GM18499 (cell line): ENCODE results near the gene SLC34A1.

Source experiments
- ATAC-seq: cut with Tn5 transposase; IDR thresholded peaks from one replicate; pipeline ENCODE4 v1.9.1; 2021; ENCODE audit warnings: moderate number of reproducible peaks; ENCODE audit not compliant: insufficient read depth, unreplicated experiment

The SLC34A1 gene

GRCh38 chr5:177383181-177383580 lies 1.1 kb upstream of the SLC34A1 start:
- ATAC-seq = no peak

DNA sequence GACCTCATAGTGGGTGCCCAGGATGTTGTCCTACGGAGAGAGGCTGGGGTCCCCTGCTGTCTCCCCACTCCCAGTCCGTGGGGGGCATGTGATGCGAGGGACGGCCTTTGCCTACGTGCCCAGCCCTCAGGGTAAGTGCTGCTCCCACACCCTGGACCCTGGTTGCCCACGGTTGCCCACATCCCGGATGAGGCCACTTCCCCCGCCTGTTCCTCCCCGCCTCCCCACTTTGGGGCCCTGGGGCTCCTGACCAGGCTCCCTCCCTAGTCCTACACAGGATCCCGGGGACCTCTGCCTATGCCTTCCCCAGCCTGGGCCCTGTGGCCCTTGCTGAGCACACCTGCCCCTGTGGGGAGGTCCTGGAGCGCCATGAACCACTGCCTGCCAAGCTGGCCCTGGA lies 1.5 kb downstream of the SLC34A1 start:
- no peak for ATAC-seq

- ATAC-seq = no peak
Observed at GRCh38 chr5:177386542-177386941, 2.3 kb downstream of the SLC34A1 start.

- no peak for ATAC-seq
Observed at GRCh38 chr5:177387405-177387804, 3.2 kb downstream of the SLC34A1 start.

- ATAC-seq = no peak
Observed at GRCh38 chr5:177388521-177389052, 4.4 kb downstream of the SLC34A1 start.

GRCh38 chr5:177389241-177390169 lies 5.3 kb downstream of the SLC34A1 start:
- no peak for ATAC-seq

- ATAC-seq = no peak
Observed at GRCh38 chr5:177390363-177391300, 6.4 kb downstream of the SLC34A1 start.

DNA sequence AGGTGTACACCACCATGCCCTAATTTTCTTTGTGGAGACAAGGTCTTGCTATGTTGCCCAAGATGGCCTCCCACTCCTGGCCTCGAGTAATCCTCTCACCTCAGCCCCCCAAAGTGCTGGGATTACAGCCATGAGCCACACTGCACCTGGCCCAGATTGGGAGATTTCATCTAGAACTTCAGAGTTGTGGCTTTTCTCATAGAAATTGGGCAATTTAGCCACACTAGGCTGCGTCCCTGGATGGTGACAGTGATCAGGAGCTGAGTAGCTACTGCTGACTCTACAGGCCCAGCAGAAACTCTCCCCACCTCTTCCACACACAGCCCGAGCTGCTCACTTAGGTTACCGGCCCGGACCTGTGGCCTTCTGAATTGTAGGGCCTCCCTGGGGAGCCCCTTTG lies 8.5 kb downstream of the SLC34A1 start:
- ATAC-seq = no peak

- no peak for ATAC-seq
Observed at GRCh38 chr5:177393206-177393765, 9.1 kb downstream of the SLC34A1 start.

GRCh38 chr5:177393990-177394389 lies 9.8 kb downstream of the SLC34A1 start:
- no peak for ATAC-seq

DNA sequence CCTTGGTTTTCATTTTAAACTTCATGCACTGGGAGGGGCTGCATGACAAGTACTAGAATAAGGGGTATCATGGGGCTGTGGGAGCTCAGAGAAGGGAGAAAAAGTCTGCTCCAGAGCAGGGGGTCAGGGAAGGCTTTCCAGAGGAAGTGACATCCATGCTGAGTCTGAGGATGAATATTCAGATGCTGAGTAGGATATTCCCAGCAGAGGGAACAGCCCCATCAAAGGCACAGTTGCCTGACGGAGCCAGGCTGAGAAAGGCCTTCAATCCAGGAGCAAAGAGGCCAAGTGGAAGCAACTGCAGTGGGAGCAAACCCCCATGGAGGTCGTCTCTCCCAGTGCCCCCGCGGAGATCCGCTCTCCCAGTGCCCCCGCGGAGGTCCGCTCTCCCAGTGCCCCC lies 11.8 kb downstream of the SLC34A1 start:
- no peak for ATAC-seq

DNA sequence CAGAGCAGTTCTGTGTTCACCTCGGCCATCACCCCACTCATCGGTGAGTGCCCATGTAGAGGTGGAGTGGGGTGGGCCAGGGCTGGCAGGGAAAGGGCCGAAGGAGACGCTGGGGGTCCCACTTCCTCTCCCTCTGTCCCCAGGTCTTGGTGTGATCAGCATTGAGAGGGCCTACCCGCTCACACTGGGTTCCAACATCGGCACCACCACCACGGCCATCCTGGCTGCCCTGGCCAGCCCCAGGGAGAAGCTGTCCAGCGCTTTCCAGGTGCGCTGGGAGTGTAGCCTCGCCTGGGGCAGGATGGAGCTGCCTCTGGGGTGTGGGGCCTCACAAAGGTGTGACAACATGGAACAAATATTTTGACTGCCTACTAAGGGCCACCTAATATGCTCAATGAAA lies 12.6 kb downstream of the SLC34A1 start:
- ATAC-seq = no peak

- no peak for ATAC-seq
Observed at GRCh38 chr5:177397875-177398390, 13.7 kb downstream of the SLC34A1 start.

DNA sequence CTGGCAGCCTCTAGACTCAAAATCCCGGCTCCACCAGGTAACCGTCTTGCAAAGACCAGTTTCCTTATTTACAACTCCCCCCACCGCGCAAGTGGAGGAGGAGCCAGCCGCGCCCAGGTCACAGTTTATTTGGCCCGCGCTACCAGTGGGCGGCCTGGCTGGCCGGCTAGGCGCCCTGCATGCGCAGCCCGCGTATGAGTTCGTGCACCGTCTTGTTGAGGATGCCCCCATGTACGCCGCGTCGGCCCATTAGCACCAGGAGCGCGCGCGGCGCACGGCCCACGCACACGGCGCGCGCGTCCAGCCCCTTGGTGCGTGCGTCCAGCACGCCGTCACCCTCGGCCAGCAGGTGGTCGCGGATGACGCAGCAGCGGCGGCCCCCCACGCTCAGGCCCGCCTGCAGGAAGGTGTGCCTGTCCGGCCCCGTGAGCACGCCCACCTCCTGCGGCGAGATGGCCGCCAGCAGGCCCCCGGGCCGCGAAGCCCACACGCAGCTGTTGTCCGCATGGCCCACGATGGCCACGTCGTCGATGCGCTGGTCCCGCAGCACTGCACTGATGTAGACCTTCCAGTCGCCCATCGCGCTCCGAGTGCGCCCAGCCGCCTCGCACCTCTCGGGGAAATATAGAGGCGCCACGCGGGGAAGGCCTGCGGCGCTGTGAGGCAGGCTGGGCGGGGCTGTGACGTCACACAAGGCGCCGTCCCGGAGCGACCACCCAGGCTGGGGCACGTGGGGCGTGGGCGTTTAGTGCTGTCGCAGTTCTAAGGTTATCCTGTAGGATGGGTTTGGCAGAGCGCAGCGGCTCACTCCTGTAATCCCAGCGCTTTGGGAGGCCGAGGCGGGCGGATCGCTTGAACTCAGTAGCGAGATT lies 16.0 kb downstream of the SLC34A1 start, which contains the start of gene PFN3:
TSS of gene PFN3 (minus strand) at position 665 of the 872 bp plus-strand sequence. CDS start at position 580, 85 bp downstream.
- ATAC-seq = no peak

DNA sequence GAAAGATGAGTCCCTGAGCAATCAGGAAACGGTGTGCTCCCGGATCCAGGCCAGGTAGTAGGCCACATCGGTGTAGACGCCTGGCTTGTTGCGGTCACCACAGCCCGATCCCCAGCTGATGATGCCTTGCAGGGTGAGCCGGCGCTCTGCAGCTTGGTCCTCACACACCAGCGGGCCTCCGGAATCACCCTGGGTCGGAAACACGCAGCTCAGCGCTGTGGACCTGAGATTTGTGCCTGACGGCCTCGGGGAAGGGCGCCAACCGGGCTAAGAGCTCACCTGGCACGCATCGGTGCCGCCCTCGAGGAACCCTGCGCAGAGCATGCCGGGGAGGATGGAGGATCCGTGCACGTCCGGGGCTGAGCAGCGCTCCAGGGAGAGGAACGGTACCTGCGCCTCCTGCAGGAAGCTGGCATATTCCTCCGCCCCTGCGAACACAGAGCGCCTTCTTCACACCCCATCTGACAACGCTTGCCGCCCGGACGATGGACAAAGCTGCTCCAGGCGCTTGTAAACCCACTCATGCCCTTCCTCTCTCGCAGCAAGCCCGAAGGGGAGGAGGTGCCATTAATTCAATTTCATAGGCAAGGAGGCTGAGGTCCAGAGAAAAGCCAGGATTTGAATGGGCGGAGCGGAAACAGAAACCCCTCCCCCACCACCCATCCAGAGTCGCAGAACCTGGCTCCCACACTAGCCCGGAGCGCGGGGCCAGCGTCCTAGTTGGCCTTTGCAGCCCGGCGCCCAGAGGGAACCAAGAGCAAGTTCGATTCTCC lies 18.2 kb downstream of the SLC34A1 start:
- no peak for ATAC-seq

DNA sequence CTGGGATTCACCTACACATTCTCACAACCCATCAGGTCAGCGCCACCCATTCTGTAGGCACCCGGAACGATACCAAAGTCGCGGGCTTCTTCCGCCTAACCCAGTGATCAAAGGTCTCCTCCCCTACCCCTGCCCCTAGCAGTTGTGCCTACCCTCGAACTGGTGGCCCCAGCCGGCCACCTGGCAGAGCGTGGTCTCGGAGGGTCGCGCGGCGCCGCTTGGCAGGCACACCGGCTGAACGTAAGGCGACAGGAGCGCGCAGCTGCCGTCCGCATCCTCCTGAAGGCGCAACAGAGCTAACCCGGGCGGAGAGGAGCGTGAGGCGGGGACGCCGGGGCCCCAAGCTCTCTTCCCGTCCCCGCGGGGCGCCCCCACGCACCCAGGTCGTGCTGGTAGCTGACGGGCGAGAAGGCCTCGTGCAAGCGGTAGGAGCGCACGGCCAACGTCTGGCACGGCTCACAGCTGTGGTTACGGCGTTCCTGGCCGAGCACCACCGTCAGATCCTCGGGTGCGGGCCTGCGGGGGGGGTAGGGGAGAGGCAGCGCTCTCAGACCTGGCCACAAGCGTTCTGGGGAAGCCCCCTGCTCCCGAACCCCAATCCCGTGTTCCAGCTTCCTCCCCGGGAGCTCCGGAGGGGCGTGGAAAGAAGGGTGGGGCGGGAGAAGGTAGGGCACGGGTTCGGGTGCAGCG lies 19.0 kb downstream of the SLC34A1 start:
- peak; percentile 18 for ATAC-seq

DNA sequence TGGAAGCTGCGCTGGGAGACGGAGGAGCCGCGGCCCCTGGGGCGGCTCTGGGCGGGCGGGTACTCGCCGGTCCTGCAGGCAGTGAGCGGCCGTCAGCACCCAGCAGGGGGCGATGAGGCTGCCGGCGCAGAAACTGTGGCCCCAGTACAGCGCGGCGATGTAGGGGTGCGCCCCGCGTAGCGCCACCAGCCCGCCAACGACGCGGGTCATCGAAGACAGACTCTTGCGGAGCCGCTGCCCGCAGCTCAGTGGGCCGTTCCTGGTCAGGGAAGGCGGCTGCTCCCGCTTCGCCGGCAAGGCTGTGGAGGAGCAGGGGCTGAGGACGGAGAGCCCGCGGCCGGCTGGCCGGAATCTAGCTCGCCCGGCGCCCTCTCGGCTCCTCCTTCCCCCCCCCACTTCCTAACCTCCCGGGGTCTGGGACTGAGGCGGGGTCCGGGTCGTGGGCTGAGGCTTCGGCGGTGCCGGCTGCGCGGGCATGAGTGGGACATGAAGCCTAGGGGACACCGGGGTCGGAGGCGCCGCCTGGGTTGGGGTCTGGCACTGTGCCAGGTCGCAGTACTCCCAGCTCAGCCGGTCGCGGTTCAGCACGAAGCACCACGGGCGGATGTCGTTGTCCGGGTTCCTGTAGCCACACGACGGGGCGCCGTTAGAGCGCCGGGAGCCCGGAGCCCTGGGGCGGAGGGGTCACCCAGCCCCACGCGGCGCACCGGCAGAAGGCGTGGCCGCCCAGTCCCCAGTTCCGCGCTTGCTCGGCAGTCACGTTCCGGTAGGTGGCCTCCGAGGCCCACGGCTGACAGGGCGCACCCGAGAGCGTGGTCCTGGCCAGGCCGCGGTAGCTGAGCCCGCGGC lies 19.8 kb downstream of the SLC34A1 start:
- ATAC-seq = peak; percentile 44
